Measurements from ENCODE around the gene EGFLAM.
"Not testable (repeated sequence)": the region's sequence is repeated elsewhere in the genome, so short reads cannot be mapped to it uniquely, and the experiment has no call there.

The EGFLAM gene

DNA sequence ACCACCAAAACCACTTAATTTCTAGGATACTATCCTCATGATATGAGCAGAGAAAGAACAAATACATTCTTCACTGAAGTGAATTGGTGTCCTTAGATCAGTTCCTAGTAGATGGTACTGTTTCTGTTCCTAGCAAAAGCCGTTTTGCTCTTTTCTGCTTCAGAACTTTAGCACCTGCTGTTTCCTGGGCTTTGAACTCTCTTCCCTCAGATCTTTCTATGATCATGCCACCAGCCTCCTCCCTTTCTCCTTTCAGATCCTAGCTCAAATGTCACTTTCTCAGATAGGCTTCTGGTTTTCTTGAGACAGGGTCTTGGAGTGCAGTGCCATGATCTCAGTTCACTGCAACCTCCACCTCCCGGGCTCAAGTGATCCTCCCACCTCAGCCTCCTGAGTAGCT lies 118.0 kb downstream of the EGFLAM start:
- DNase-seq (ENCODE audit: low spot score): no peak

- DNase-seq (ENCODE audit: low spot score): no peak
Observed at GRCh38 chr5:38378579-38378978, 120.2 kb downstream of the EGFLAM start.

- DNase-seq (ENCODE audit: low spot score): peak; percentile 41
Observed at GRCh38 chr5:38379350-38379937, 121.1 kb downstream of the EGFLAM start.

DNA sequence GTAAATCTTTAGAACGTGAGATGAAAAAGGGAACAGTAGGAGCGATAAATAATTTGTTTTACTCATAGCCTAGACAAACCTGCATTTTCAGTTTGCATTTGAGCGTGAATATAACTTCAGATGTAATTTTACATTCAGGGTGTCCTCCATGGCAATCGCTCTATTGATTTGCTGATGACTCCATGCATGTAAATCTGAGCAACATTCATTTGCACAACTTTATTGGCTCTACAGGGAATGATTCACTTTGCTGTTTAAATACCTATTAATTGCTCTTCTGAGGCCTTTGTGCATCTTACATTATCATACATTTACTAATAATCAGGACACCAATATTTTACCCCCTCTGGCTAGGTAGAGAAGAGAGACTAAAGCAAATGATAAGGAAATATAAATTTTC lies 122.2 kb downstream of the EGFLAM start:
- no peak for DNase-seq (ENCODE audit: low spot score)

DNA sequence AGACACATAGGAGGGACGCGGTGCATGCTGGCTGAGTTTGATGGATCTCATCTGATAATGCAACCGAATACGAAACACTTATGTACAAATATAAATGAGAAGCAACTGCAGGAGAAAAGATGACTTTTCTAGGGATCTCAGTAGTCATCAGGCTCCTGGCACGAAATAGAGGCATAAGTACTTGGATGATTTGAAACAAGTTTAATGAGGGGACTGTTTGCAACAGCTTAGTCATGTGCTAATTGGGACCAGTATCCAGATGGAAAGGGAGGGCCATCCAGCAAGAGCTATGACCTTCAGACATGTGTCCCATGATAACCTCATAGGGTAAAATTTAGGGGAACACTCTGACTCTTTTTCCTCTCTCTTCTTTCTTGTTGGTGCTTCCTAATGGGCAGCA lies 123.0 kb downstream of the EGFLAM start:
- no peak for DNase-seq (ENCODE audit: low spot score)

- peak; percentile 85 for DNase-seq (ENCODE audit: low spot score)
Observed at GRCh38 chr5:38382898-38383297, 124.5 kb downstream of the EGFLAM start.

DNA sequence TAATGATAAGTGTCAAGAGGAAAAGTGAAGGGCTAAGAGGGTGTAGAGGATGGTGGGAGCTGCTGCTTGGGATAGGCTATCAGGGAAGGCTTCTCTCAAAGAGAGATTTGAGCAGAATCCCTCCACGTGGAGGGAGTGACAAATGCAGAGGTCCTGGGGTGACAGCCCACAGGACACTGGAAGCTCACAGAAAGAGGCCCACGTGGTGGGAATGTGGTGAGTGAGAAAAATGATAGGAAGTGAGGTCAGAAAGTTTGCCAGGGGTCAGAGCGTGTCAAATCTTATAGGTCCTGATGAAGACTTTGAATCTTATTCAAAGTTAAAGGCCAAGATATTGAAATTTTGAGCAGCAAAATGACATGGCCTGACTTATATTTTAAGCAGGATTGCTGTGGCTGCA lies 125.3 kb downstream of the EGFLAM start:
- DNase-seq (ENCODE audit: low spot score): no peak

GRCh38 chr5:38384396-38384795 lies 126.0 kb downstream of the EGFLAM start:
- DNase-seq (ENCODE audit: low spot score): no peak

DNA sequence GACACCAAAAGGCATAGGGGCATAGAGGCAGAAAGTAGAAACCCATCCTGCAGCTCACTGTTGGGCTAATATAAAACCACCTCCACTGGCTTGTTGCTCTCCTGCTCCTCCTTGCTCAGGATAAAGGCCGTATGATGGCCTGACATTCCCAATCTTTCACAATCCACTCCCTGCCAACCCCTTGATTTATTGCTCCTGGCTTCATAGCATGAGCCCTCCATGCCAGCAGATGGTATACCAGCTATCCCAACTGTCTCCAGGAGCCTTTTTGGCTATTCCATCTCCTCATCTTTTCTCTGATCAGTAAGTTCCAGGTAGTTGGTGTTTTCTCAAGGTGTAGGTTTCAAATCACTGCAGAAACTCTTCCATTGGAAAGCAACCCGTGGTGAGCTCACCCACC lies 128.8 kb downstream of the EGFLAM start:
- no peak for DNase-seq (ENCODE audit: low spot score)

- no peak for DNase-seq (ENCODE audit: low spot score)
Observed at GRCh38 chr5:38393636-38394035, 135.3 kb downstream of the EGFLAM start.

DNA sequence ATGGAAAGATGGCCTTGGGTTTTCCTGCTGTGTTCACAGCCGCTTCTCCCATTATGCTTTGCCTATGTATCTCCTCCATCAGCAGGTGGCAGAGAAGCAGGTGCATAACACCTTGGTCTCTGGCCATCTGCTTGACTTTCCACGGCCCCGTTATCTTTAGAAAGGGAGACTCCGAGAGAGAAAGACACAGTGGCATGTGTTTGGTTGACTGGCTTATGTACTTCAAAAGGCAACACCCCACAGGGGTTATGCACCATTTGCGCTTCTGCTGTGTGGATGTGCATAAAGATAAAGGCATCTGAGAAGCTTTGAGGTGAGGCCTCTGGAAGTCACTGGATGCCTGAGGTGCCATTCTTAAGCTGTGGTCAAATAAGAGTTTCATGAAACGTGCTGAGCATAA lies 138.4 kb downstream of the EGFLAM start:
- no peak for DNase-seq (ENCODE audit: low spot score)

- DNase-seq (ENCODE audit: low spot score): no peak
Observed at GRCh38 chr5:38400365-38400764, 142.0 kb downstream of the EGFLAM start.

DNA sequence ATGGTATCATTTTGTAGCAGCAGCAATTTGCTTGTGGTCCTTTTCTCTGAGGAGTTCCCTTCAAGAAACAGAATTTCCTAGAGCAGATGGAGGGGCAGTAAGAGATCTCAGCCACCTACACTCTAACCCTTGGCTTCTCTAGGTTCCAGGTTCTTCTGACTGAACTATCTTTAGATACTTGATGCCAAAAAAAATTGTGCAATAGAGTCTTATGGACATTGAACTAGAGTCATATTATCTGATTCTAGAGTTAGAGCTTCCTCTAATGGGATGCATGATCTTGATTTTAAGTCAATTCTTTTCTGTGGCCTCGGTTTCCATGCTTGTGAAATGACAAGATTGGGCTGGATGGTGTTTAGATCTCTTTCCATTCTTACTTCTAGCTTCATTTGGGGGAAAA lies 142.8 kb downstream of the EGFLAM start:
- no peak for DNase-seq (ENCODE audit: low spot score)

DNA sequence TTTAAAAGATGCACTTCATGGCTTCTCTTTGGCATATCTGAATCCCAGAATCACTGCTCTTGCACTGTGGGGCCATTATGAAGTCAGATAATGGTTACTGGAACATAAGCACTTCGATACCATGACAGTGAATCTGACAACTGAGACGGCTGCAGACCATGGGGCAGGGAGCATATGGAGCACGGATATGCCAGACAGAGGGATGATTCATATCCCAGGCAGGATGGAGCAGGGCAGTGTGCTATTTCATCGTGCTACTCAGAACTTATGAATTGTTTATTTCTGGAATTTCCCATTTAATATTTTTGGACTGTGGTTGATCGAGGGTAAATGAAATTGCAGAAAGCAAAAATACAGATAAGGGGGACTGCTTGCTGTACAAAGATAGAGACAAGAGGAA lies 145.0 kb downstream of the EGFLAM start:
- no peak for DNase-seq (ENCODE audit: low spot score)

DNA sequence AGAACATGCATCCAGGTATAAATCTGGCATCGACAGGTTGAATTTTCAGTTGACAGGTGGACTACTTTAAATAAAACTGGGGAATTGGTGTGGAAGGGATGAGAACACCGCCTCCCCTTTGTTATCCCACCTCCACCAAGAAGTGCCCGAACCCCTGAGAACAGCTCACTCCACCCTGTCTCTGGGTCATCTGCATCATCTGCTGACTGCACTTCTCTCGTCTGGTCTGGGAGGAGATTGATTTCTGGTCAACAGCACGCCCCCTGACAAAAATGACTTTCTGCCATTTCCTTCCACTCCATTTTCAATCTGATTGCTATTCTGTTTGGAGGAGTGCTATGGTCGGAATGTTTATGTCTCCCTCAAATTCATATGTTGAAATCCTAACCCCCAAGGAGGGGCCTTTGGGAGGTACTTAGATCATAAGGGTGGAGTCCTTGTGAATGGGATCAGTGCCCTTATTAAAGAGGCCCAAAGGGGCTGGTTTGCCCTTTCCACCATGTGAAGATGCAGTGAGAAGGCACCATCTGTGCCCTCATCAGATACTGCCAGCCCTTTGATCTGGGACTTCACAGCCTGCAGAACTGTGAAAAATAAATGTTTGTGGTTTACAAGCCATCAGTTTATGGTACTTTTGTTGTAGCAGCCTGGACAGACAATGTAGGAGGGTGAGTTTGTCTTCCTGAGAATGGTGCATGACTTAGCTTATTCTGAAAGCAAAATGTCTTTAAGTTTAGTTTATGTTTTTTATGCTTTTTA lies 145.7 kb downstream of the EGFLAM start:
- no peak for DNase-seq (ENCODE audit: low spot score)

- DNase-seq (ENCODE audit: low spot score): peak; percentile 57
Observed at GRCh38 chr5:38404667-38405276, 146.4 kb downstream of the EGFLAM start.

DNA sequence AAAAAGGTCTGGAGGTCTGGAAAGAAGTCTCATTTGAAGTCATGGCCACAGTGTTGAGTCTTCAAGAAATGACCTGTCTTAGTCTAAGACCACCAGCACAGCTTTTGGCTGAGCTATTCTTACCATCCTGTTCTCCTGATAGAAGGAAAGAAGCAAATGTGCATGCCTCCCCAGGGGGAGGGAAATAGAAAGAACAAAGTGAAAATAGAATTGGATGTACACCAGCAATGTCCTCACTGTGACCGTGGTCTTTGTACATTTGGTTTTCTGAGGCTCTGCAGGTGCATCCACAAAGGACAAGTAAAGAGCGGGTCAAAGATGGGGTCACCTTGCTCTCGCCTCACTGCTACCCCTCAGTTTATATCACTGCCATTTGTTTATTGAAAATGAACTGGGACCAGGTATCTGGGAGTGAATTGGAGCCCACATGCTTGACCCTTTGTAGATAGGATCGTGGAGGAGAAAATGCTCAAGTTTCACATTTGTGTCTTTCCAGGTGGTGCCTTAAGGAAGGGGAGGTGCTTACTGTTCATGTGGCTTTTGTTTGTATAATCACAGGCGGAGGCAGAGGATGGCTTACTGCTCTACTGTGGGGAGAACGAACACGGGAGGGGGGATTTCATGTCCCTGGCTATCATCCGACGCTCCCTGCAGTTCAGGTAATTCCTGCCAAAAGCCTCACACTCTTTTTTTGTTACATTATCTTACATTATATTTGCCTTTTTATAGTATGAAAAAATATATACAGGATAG lies 150.3 kb downstream of the EGFLAM start:
- no peak for DNase-seq (ENCODE audit: low spot score)

- DNase-seq (ENCODE audit: low spot score): no peak
Observed at GRCh38 chr5:38410304-38410990, 152.1 kb downstream of the EGFLAM start.

- DNase-seq (ENCODE audit: low spot score): no peak
Observed at GRCh38 chr5:38413696-38414095, 155.3 kb downstream of the EGFLAM start.

- DNase-seq (ENCODE audit: low spot score): no peak
Observed at GRCh38 chr5:38414348-38414747, 156.0 kb downstream of the EGFLAM start.

DNA sequence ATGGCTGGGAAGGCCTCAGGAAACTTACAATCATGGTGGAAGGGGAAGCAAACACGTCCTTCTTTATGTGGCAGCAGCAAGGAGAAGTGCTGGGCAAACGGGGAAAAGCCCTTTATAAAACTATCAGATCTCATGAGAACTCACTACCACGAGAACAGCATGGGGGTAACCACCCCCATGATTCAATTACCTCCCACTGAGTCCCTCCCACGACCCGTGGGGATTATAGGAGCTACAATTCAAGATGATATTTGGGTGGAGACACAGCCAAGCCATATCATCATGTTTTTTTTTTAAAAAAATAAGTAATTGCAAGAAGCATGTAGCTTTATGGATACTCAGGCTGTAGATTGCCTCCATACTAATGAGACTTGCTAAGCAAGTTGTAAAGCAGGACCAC lies 157.4 kb downstream of the EGFLAM start:
- DNase-seq (ENCODE audit: low spot score): not testable (repeated sequence)

- DNase-seq (ENCODE audit: low spot score): no peak
Observed at GRCh38 chr5:38417658-38418017, 159.3 kb downstream of the EGFLAM start.
